ENCODE data around the gene CYB5R3.

DNA sequence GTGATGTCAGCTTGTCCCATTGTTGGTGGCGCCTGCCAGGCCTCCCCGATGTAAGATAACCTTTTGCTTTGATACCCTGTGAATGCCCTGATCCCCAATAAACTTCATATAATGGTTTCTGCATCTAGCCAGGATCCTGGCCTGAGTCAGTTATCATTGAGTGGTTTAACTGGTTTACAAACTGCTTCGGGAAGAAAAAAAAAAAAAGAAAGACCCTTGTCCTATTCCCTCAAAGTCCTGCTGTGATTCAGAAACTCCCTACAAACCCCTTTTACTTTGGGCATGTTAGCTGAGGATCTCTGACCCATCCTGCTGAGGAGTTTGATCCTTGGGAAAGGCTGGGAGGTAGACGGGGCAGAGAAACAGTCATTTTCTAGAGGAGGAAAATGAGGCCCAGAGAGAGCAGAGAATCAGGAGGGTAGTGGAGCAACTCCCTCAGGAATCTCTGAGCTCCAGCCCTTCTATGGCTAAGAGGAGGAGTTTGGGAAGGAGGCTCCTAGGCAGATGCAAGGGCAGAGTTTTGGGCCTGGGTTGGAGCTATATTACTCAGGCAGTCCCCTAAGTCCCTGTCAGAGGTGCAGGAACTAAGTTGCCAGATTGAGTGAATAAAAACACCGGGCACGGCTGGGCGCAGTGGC lies 5.4 kb upstream of the CYB5R3 start:
- TF ChIP-seq MAX (IDR thresholded peaks at IDR 0.05) (no peak), CREB1 (IDR thresholded peaks at IDR 0.05; ENCODE audit: low read depth) (no peak), FOXM1 (IDR thresholded peaks at IDR 0.05; ENCODE audit: borderline replicate concordance, low read depth) (no peak), EGR1 (IDR thresholded peaks at IDR 0.05) (no peak), YY1 (IDR thresholded peaks at IDR 0.05; ENCODE audit: low read depth) (no peak), TAF1 (IDR thresholded peaks at IDR 0.05; ENCODE audit: low read depth) (no peak), TCF12 (IDR thresholded peaks at IDR 0.05; ENCODE audit: low read depth) (no peak), RAD21 (IDR thresholded peaks at IDR 0.05; ENCODE audit: low read depth) (no peak)
- TF ChIP-seq, protein P1, sequence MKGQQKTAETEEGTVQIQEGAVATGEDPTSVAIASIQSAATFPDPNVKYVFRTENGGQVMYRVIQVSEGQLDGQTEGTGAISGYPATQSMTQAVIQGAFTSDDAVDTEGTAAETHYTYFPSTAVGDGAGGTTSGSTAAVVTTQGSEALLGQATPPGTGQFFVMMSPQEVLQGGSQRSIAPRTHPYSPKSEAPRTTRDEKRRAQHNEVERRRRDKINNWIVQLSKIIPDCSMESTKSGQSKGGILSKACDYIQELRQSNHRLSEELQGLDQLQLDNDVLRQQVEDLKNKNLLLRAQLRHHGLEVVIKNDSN (IDR thresholded peaks at IDR 0.05), result no peak

Measured in Ishikawa (cell line).